Measurements from ENCODE around the gene TM7SF3.
"Not testable (repeated sequence)": the region's sequence is repeated elsewhere in the genome, so short reads cannot be mapped to it uniquely, and the experiment has no call there.

The TM7SF3 gene

DNA sequence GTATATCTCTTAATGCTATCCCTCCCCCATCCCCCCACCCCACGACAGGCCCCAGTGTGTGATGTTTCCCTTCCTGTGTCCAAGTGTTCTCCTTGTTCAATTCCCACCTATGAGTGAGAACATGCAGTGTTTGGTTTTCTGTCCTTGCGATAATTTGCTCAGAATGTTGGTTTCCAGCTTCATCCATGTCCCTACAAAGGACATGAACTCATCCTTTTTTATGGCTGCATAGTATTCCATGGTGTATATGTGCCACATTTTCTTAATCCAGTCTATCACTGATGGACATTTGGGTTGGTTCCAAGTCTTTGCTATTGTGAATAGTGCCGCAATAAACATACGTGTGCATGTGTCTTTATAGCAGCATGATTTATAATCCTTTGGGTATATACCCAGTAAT lies 26.5 kb upstream of the TM7SF3 start:
- no CpG with 5 or more reads among the region's 4 CpGs for WGBS (ENCODE audit: insufficient coverage, insufficient read length)
- not testable (repeated sequence) for DNase-seq (ENCODE audit: low read depth, low spot score); H3K36me3 ChIP-seq (ENCODE audit: control insufficient read depth, insufficient read depth, low read length); H3K4me1 ChIP-seq (ENCODE audit: control insufficient read depth, insufficient read depth, low read length); H3K4me3 ChIP-seq (ENCODE audit: low read length); H3K27me3 ChIP-seq (ENCODE audit: control insufficient read depth, insufficient read depth, low read length); H3K9me3 ChIP-seq (ENCODE audit: control insufficient read depth, insufficient read depth, low read length); H3K27ac ChIP-seq (ENCODE audit: low read length)

GRCh38 chr12:27034607-27035293 lies 20.6 kb upstream of the TM7SF3 start:
- Histone ChIP-seq H3K36me3 (ENCODE audit: control insufficient read depth, insufficient read depth, low read length) (peaks cover 6% of the 10 kb centered on the region; the same call in 1 of the 2 replicates), H3K4me1 (ENCODE audit: control insufficient read depth, insufficient read depth, low read length) (no peaks in the 10 kb centered on the region), H3K27me3 (ENCODE audit: control insufficient read depth, insufficient read depth, low read length) (no peaks in the 10 kb centered on the region), H3K4me3 (ENCODE audit: low read length) (no peak overlapping the region), H3K27ac (ENCODE audit: low read length) (no peak overlapping the region), H3K9me3 (ENCODE audit: control insufficient read depth, insufficient read depth, low read length) (no peaks in the 10 kb centered on the region)
- no CpG with 5 or more reads among the region's 21 CpGs for WGBS (ENCODE audit: insufficient coverage, insufficient read length)
- no peak for DNase-seq (ENCODE audit: low read depth, low spot score)

GRCh38 chr12:27032679-27033078 lies 18.5 kb upstream of the TM7SF3 start:
- H3K4me1 ChIP-seq (ENCODE audit: control insufficient read depth, insufficient read depth, low read length): no peaks in the 10 kb centered on the region
- no peak overlapping the region for H3K4me3 ChIP-seq (ENCODE audit: low read length)
- peaks cover 6% of the 10 kb centered on the region; the same call in 1 of the 2 replicates for H3K36me3 ChIP-seq (ENCODE audit: control insufficient read depth, insufficient read depth, low read length)
- H3K27ac ChIP-seq (ENCODE audit: low read length): no peak overlapping the region
- no peak for DNase-seq (ENCODE audit: low read depth, low spot score)
- H3K27me3 ChIP-seq (ENCODE audit: control insufficient read depth, insufficient read depth, low read length): no peaks in the 10 kb centered on the region
- no CpG with 5 or more reads among the region's 3 CpGs for WGBS (ENCODE audit: insufficient coverage, insufficient read length)
- no peaks in the 10 kb centered on the region for H3K9me3 ChIP-seq (ENCODE audit: control insufficient read depth, insufficient read depth, low read length)

DNA sequence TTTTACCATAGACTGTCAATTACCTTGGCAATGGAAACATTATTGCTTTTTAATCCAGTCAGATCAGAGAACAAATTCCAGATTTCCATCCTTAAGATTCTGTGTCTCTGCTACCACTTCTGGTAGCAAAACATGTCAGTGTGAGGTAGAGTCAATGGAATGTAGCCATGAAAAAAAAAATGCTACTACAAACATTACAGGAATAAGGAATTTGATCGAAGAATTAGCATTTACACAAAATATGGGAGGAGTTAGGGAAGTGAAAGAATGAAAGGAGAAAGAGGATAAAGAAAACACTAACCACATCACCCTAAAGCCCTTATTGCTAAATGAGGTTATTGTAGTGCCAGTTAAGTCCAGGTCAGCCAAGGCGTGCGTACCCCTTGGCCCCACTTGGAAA lies 17.3 kb upstream of the TM7SF3 start:
- Histone ChIP-seq H3K36me3 (ENCODE audit: control insufficient read depth, insufficient read depth, low read length) (peaks cover 8% of the 10 kb centered on the region; the same call in 1 of the 2 replicates), H3K27ac (ENCODE audit: low read length) (no peak overlapping the region), H3K4me3 (ENCODE audit: low read length) (no peak overlapping the region), H3K9me3 (ENCODE audit: control insufficient read depth, insufficient read depth, low read length) (no peaks in the 10 kb centered on the region), H3K27me3 (ENCODE audit: control insufficient read depth, insufficient read depth, low read length) (no peaks in the 10 kb centered on the region), H3K4me1 (ENCODE audit: control insufficient read depth, insufficient read depth, low read length) (no peaks in the 10 kb centered on the region)
- DNase-seq (ENCODE audit: low read depth, low spot score): no peak
- 100% methylated on average over 1 of the region's 3 CpGs for WGBS (ENCODE audit: insufficient coverage, insufficient read length)

- no peaks in the 10 kb centered on the region for H3K27me3 ChIP-seq (ENCODE audit: control insufficient read depth, insufficient read depth, low read length)
- DNase-seq (ENCODE audit: low read depth, low spot score): no peak
These were observed 12.1 kb upstream of the TM7SF3 start for GRCh38 chr12:27026257-27026656.

DNA sequence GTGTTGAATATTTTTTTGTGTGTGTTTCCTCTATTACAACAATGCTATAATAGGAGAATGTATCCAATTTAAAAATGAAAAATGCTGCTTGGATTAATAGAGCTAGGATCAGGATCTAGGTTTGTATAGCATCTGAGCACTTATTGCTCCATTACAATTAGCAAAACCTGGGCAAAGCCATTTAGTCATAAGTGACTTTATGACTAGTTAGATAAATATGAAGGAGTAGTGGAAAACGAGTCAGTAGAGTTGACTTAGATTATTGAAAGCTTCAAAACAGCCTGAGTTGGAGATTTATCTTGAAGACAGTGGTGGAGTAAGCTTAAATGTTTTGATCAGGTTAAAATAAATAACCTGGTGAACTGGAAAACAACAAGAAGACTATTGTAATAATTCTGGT lies 10.9 kb upstream of the TM7SF3 start:
- no CpG with 5 or more reads among the region's 1 CpG for WGBS (ENCODE audit: insufficient coverage, insufficient read length)
- no peak overlapping the region for H3K27ac ChIP-seq (ENCODE audit: low read length)
- no peak for DNase-seq (ENCODE audit: low read depth, low spot score)
- peaks cover 4% of the 10 kb centered on the region; the same call in 1 of the 2 replicates for H3K36me3 ChIP-seq (ENCODE audit: control insufficient read depth, insufficient read depth, low read length)
- peaks cover 2% of the 10 kb centered on the region; the same call in 1 of the 2 replicates for H3K4me1 ChIP-seq (ENCODE audit: control insufficient read depth, insufficient read depth, low read length)
- no peaks in the 10 kb centered on the region for H3K27me3 ChIP-seq (ENCODE audit: control insufficient read depth, insufficient read depth, low read length)
- H3K9me3 ChIP-seq (ENCODE audit: control insufficient read depth, insufficient read depth, low read length): no peaks in the 10 kb centered on the region
- H3K4me3 ChIP-seq (ENCODE audit: low read length): no peak overlapping the region

More at GRCh38 chr12:27026257-27026656, 12.1 kb upstream of the TM7SF3 start:
- Histone ChIP-seq H3K4me3 (ENCODE audit: low read length) (no peak overlapping the region), H3K36me3 (ENCODE audit: control insufficient read depth, insufficient read depth, low read length) (peaks cover 5% of the 10 kb centered on the region; the same call in 1 of the 2 replicates), H3K27ac (ENCODE audit: low read length) (no peak overlapping the region), H3K4me1 (ENCODE audit: control insufficient read depth, insufficient read depth, low read length) (peaks cover 2% of the 10 kb centered on the region; the same call in 1 of the 2 replicates), H3K9me3 (ENCODE audit: control insufficient read depth, insufficient read depth, low read length) (no peaks in the 10 kb centered on the region)

- Histone ChIP-seq H3K36me3 (ENCODE audit: control insufficient read depth, insufficient read depth, low read length) (peaks cover 2% of the 10 kb centered on the region; the same call in 1 of the 2 replicates), H3K27me3 (ENCODE audit: control insufficient read depth, insufficient read depth, low read length) (no peaks in the 10 kb centered on the region), H3K27ac (ENCODE audit: low read length) (no peak overlapping the region), H3K4me1 (ENCODE audit: control insufficient read depth, insufficient read depth, low read length) (peaks cover 2% of the 10 kb centered on the region; the same call in 1 of the 2 replicates), H3K4me3 (ENCODE audit: low read length) (no peak overlapping the region), H3K9me3 (ENCODE audit: control insufficient read depth, insufficient read depth, low read length) (no peaks in the 10 kb centered on the region)
- no peak for DNase-seq (ENCODE audit: low read depth, low spot score)
- no CpG with 5 or more reads among the region's 1 CpG for WGBS (ENCODE audit: insufficient coverage, insufficient read length)
These were observed 10.1 kb upstream of the TM7SF3 start for GRCh38 chr12:27024291-27024690.

DNA sequence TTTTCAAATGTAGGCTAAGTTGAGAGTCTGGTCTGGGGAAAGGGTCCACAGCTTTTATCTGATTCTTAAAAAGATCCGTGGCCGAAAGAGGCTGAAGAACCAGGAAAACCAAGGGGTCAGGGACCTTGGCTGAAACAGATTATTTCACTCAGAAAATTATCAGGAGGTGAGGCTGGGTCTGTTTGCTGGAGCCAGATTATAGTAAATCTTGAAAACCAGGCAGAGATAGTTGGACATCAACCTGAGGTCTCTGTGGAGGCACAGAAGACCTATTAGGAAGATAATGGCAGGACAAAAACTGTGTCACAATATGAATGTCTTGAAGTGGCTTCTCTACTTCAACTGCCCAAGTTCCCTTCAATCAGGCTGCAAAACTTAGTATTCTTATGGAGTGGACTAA lies 6.6 kb upstream of the TM7SF3 start:
- no peaks in the 10 kb centered on the region for H3K9me3 ChIP-seq (ENCODE audit: control insufficient read depth, insufficient read depth, low read length)
- no peaks in the 10 kb centered on the region for H3K36me3 ChIP-seq (ENCODE audit: control insufficient read depth, insufficient read depth, low read length)
- DNase-seq (ENCODE audit: low read depth, low spot score): no peak
- no peaks in the 10 kb centered on the region for H3K27me3 ChIP-seq (ENCODE audit: control insufficient read depth, insufficient read depth, low read length)
- WGBS (ENCODE audit: insufficient coverage, insufficient read length): no CpG with 5 or more reads among the region's 2 CpGs
- no peak overlapping the region for H3K4me3 ChIP-seq (ENCODE audit: low read length)
- no peak overlapping the region for H3K27ac ChIP-seq (ENCODE audit: low read length)
- peaks cover 2% of the 10 kb centered on the region; the same call in 1 of the 2 replicates for H3K4me1 ChIP-seq (ENCODE audit: control insufficient read depth, insufficient read depth, low read length)

DNA sequence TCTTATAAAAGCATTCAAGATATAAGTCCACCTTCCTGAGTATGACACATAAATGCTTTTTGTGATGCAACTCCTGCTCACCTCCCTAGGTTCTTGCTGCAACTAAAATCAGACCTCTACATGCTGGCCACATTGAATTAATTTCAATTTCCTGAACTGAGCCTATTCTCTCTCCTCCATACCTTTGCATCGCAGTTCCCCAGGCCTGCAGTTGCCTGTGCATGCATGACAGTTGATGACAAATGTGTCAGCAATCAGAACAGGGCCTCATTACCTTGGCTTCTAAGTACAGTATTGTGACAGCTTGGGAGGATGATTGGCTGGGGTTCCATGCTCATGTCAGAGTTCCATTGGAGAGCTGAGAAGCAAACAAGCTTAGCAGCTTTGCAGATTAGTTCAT lies 3.9 kb upstream of the TM7SF3 start:
- no peak overlapping the region for H3K4me3 ChIP-seq (ENCODE audit: low read length)
- H3K27ac ChIP-seq (ENCODE audit: low read length): no peak overlapping the region
- no peak for DNase-seq (ENCODE audit: low read depth, low spot score)
- WGBS (ENCODE audit: insufficient coverage, insufficient read length): no CpG with 5 or more reads among the region's 1 CpG
- no peaks in the 10 kb centered on the region for H3K4me1 ChIP-seq (ENCODE audit: control insufficient read depth, insufficient read depth, low read length)
- no peaks in the 10 kb centered on the region for H3K9me3 ChIP-seq (ENCODE audit: control insufficient read depth, insufficient read depth, low read length)
- no peaks in the 10 kb centered on the region for H3K27me3 ChIP-seq (ENCODE audit: control insufficient read depth, insufficient read depth, low read length)
- no peaks in the 10 kb centered on the region for H3K36me3 ChIP-seq (ENCODE audit: control insufficient read depth, insufficient read depth, low read length)

- DNase-seq (ENCODE audit: low read depth, low spot score); H3K4me1 ChIP-seq (ENCODE audit: control insufficient read depth, insufficient read depth, low read length); H3K27ac ChIP-seq (ENCODE audit: low read length); H3K9me3 ChIP-seq (ENCODE audit: control insufficient read depth, insufficient read depth, low read length); H3K36me3 ChIP-seq (ENCODE audit: control insufficient read depth, insufficient read depth, low read length); H3K4me3 ChIP-seq (ENCODE audit: low read length); H3K27me3 ChIP-seq (ENCODE audit: control insufficient read depth, insufficient read depth, low read length): not testable (repeated sequence)
- WGBS (ENCODE audit: insufficient coverage, insufficient read length): no CpG with 5 or more reads among the region's 5 CpGs
These were observed 3.1 kb upstream of the TM7SF3 start for GRCh38 chr12:27017163-27017823.

DNA sequence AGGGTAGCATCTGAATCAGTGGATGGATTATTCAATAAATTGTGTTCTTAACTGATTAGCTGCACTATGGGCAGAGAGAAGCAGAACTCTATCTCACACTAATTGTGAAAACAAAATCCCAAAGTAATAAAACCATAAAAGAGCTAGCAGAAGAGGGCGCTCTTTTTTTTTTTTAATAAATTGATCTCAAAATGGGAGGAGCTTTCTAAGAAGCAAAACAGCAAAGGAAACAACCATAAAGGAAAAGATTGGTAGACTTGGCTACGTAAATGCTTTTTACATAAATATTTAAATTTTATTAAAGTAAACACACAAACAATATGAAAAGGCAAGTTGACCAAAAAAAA lies 1.5 kb upstream of the TM7SF3 start:
- WGBS (ENCODE audit: insufficient coverage, insufficient read length): no CpG with 5 or more reads among the region's 2 CpGs
- no peak overlapping the region for H3K27ac ChIP-seq (ENCODE audit: low read length)
- no peaks in the 10 kb centered on the region for H3K4me1 ChIP-seq (ENCODE audit: control insufficient read depth, insufficient read depth, low read length)
- no peaks in the 10 kb centered on the region for H3K9me3 ChIP-seq (ENCODE audit: control insufficient read depth, insufficient read depth, low read length)
- no peak overlapping the region for H3K4me3 ChIP-seq (ENCODE audit: low read length)
- H3K27me3 ChIP-seq (ENCODE audit: control insufficient read depth, insufficient read depth, low read length): no peaks in the 10 kb centered on the region
- no peak for DNase-seq (ENCODE audit: low read depth, low spot score)
- H3K36me3 ChIP-seq (ENCODE audit: control insufficient read depth, insufficient read depth, low read length): no peaks in the 10 kb centered on the region

All from iPS DF 6.9 (cell line).